ENCODE results near the gene OR1L6. TPM values are rescaled to one million over a fixed set of nuclear protein-coding genes. Genes with fewer than 3 reads are reported as not detected.

Gene OR1L6, protein sequence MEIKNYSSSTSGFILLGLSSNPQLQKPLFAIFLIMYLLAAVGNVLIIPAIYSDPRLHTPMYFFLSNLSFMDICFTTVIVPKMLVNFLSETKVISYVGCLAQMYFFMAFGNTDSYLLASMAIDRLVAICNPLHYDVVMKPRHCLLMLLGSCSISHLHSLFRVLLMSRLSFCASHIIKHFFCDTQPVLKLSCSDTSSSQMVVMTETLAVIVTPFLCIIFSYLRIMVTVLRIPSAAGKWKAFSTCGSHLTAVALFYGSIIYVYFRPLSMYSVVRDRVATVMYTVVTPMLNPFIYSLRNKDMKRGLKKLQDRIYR
- not detected for polyA plus RNA-seq (2013, experiment 1 of 4)
- polyA plus RNA-seq (2013, experiment 2 of 4), result not detected
- polyA plus RNA-seq (2013, experiment 3 of 4), result not detected
- not detected for polyA plus RNA-seq (2013, experiment 4 of 4)

- Histone ChIP-seq H3K36me3 (ENCODE audit: control insufficient read depth, insufficient read depth, low read length) (no peaks in the 10 kb centered on the region), H3K27me3 (ENCODE audit: control insufficient read depth, insufficient read depth, low read length, poor library complexity, severe bottlenecking) (no peaks in the 10 kb centered on the region), H3K27ac (ENCODE audit: insufficient read depth, low read depth, low read length, poor library complexity, severe bottlenecking) (no peak within 1 kb of the TSS), H3K4me3 (ENCODE audit: insufficient read depth, low read depth, low read length) (no peak within 1 kb of the TSS), H3K9me3 (ENCODE audit: control insufficient read depth, low read length) (no peaks in the 10 kb centered on the region), H3K4me1 (ENCODE audit: control insufficient read depth, insufficient read depth, low read length) (no peaks in the 10 kb centered on the region)
- WGBS, 2 experiments, result 79 to 80% methylated on average over 6 of the region's 6 CpGs
Measured at GRCh38 chr9:122742003-122742402, at the start of gene OR1L6. TSS of gene OR1L6 (plus strand) at chr9:122742303. CDS start at chr9:122749848, 7,545 bp downstream.

- Histone ChIP-seq H3K4me3 (ENCODE audit: insufficient read depth, low read depth, low read length) (no peak overlapping the region), H3K27ac (ENCODE audit: insufficient read depth, low read depth, low read length, poor library complexity, severe bottlenecking) (no peak overlapping the region), H3K27me3 (ENCODE audit: control insufficient read depth, insufficient read depth, low read length, poor library complexity, severe bottlenecking) (no peaks in the 10 kb centered on the region), H3K4me1 (ENCODE audit: control insufficient read depth, insufficient read depth, low read length) (no peaks in the 10 kb centered on the region), H3K9me3 (ENCODE audit: control insufficient read depth, low read length) (peaks cover 3% of the 10 kb centered on the region), H3K36me3 (ENCODE audit: control insufficient read depth, insufficient read depth, low read length) (no peaks in the 10 kb centered on the region)
- WGBS, 2 experiments, result 86 to 89% methylated on average over 1 of the region's 1 CpG
Measured at GRCh38 chr9:122695696-122696095, 46.4 kb upstream of the OR1L6 start.

GRCh38 chr9:122718038-122718437 lies 24.1 kb upstream of the OR1L6 start:
- WGBS, 2 experiments, result 74 to 76% methylated on average over 6 to 7 of the region's 7 CpGs

DNA sequence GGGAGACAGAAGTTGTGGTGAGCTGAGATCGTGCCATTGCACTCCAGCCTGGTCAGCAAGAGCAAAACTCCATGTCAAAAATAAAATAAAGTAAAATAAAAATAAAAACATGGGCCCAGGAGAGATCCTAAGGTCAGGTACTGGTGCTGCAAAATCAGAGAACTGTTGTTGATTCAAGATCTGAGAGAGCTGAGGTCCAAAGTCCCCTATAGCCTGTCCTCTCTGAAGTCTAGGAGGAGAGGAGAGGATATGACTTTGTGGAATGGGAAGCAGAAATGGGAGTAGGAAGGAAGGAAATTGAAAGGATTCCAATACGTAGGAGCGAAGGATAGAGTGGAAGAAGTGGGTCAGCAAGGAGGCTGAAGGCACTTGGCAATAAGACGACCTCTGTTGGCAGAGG lies 22.9 kb upstream of the OR1L6 start:
- Histone ChIP-seq H3K36me3 (ENCODE audit: control insufficient read depth, insufficient read depth, low read length) (no peaks in the 10 kb centered on the region), H3K4me1 (ENCODE audit: control insufficient read depth, insufficient read depth, low read length) (no peaks in the 10 kb centered on the region), H3K9me3 (ENCODE audit: control insufficient read depth, low read length) (peaks cover 5% of the 10 kb centered on the region), H3K4me3 (ENCODE audit: insufficient read depth, low read depth, low read length) (no peak overlapping the region), H3K27ac (ENCODE audit: insufficient read depth, low read depth, low read length, poor library complexity, severe bottlenecking) (no peak overlapping the region), H3K27me3 (ENCODE audit: control insufficient read depth, insufficient read depth, low read length, poor library complexity, severe bottlenecking) (no peaks in the 10 kb centered on the region)
- WGBS, 2 experiments, result 72 to 75% methylated on average over 3 to 4 of the region's 4 CpGs

More at GRCh38 chr9:122718038-122718437, 24.1 kb upstream of the OR1L6 start:
- Histone ChIP-seq H3K9me3 (ENCODE audit: control insufficient read depth, low read length) (no peaks in the 10 kb centered on the region), H3K27ac (ENCODE audit: insufficient read depth, low read depth, low read length, poor library complexity, severe bottlenecking) (no peak overlapping the region), H3K27me3 (ENCODE audit: control insufficient read depth, insufficient read depth, low read length, poor library complexity, severe bottlenecking) (no peaks in the 10 kb centered on the region), H3K36me3 (ENCODE audit: control insufficient read depth, insufficient read depth, low read length) (no peaks in the 10 kb centered on the region), H3K4me3 (ENCODE audit: insufficient read depth, low read depth, low read length) (no peak overlapping the region), H3K4me1 (ENCODE audit: control insufficient read depth, insufficient read depth, low read length) (no peaks in the 10 kb centered on the region)

DNA sequence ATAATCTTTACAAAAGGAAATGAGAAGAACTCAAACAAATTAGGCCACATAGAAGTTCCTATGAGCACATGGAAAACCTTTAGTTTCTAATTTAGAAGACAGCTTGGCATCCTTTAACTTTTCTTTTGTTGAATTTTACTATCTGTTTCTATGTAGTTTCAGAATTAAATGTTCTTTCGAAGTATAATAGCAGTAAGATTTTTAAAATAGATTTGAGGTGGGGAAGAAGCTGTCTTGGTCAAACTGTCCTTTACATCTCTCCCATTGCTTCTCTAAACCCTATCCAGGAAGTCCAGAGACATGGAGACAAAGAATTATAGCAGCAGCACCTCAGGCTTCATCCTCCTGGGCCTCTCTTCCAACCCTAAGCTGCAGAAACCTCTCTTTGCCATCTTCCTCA lies 18.4 kb upstream of the OR1L6 start, which contains the start of gene OR1L4:
TSS of gene OR1L4 (plus strand) at position 301 of the 400 bp plus-strand sequence. CDS start at position 301, 0 bp downstream.
- Histone ChIP-seq H3K27ac (ENCODE audit: insufficient read depth, low read depth, low read length, poor library complexity, severe bottlenecking) (no peak within 1 kb of the TSS), H3K36me3 (ENCODE audit: control insufficient read depth, insufficient read depth, low read length) (no peaks in the 10 kb centered on the region), H3K4me3 (ENCODE audit: insufficient read depth, low read depth, low read length) (no peak within 1 kb of the TSS), H3K9me3 (ENCODE audit: control insufficient read depth, low read length) (peaks cover 6% of the 10 kb centered on the region), H3K27me3 (ENCODE audit: control insufficient read depth, insufficient read depth, low read length, poor library complexity, severe bottlenecking) (no peaks in the 10 kb centered on the region), H3K4me1 (ENCODE audit: control insufficient read depth, insufficient read depth, low read length) (no peaks in the 10 kb centered on the region)
- 73% methylated on average over 1 of the region's 1 CpG; no CpG with 5 or more reads in 1 of the 2 experiments for WGBS, 2 experiments

GRCh38 chr9:122754825-122755224 lies 12.7 kb downstream of the OR1L6 start:
- Histone ChIP-seq H3K36me3 (ENCODE audit: control insufficient read depth, insufficient read depth, low read length) (no peaks in the 10 kb centered on the region), H3K9me3 (ENCODE audit: control insufficient read depth, low read length) (peaks cover 3% of the 10 kb centered on the region), H3K4me3 (ENCODE audit: insufficient read depth, low read depth, low read length) (no peak overlapping the region), H3K27ac (ENCODE audit: insufficient read depth, low read depth, low read length, poor library complexity, severe bottlenecking) (no peak overlapping the region), H3K4me1 (ENCODE audit: control insufficient read depth, insufficient read depth, low read length) (no peaks in the 10 kb centered on the region), H3K27me3 (ENCODE audit: control insufficient read depth, insufficient read depth, low read length, poor library complexity, severe bottlenecking) (no peaks in the 10 kb centered on the region)
- 0 to 36% methylated on average over 1 to 2 of the region's 2 CpGs for WGBS, 2 experiments

DNA sequence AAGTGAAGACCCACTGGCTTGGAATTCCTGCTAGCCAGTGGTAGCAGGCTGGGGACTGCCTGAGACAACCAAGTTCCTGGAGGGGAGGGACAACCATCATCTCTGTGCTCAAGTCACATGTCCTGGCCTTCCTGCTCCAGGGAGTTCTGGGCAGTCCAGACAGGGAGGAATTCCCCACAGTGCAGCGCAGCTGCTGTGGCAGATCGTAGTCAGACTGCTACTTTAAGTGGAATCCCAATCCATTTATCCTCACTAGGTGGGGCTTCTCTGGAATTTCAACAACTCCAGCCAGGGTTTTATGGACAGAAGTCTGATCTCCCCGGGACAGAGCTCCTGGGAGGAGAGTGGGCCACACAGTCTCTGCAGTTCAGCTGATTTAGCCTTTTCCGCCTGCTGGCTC lies 25.7 kb downstream of the OR1L6 start:
- no peak overlapping the region for H3K4me3 ChIP-seq (ENCODE audit: insufficient read depth, low read depth, low read length)
- WGBS, 2 experiments, result 84 to 85% methylated on average over 4 of the region's 4 CpGs
- H3K4me1 ChIP-seq (ENCODE audit: control insufficient read depth, insufficient read depth, low read length), result no peaks in the 10 kb centered on the region
- H3K27me3 ChIP-seq (ENCODE audit: control insufficient read depth, insufficient read depth, low read length, poor library complexity, severe bottlenecking), result no peaks in the 10 kb centered on the region
- H3K27ac ChIP-seq (ENCODE audit: insufficient read depth, low read depth, low read length, poor library complexity, severe bottlenecking), result no peak overlapping the region
- no peaks in the 10 kb centered on the region for H3K36me3 ChIP-seq (ENCODE audit: control insufficient read depth, insufficient read depth, low read length)
- peaks cover 4% of the 10 kb centered on the region for H3K9me3 ChIP-seq (ENCODE audit: control insufficient read depth, low read length)

DNA sequence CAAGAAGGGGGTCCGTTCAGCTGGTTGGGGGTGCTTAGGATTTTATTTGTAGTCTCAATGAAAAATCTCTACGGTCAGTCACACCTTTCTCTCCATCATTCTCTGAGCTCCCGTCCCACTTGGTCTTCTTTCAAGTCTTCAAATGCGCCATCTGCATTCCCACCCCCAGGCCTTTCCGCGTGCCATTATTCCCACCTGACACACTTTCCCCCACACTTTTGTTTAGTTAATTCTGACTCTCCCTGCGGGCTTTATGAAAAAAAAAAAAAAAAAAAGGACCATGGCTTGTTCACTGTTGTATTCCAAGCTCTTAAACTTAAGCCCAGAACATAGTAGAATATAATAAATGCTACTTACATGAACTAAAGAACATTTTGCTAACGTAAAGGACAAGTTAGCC lies 34.9 kb downstream of the OR1L6 start:
- H3K27me3 ChIP-seq (ENCODE audit: control insufficient read depth, insufficient read depth, low read length, poor library complexity, severe bottlenecking), result no peaks in the 10 kb centered on the region
- H3K27ac ChIP-seq (ENCODE audit: insufficient read depth, low read depth, low read length, poor library complexity, severe bottlenecking), result no peak overlapping the region
- WGBS, 2 experiments, result 79 to 84% methylated on average over 8 of the region's 8 CpGs
- H3K4me3 ChIP-seq (ENCODE audit: insufficient read depth, low read depth, low read length), result no peak overlapping the region
- no peaks in the 10 kb centered on the region for H3K4me1 ChIP-seq (ENCODE audit: control insufficient read depth, insufficient read depth, low read length)
- H3K36me3 ChIP-seq (ENCODE audit: control insufficient read depth, insufficient read depth, low read length), result no peaks in the 10 kb centered on the region
- H3K9me3 ChIP-seq (ENCODE audit: control insufficient read depth, low read length), result no peaks in the 10 kb centered on the region

DNA sequence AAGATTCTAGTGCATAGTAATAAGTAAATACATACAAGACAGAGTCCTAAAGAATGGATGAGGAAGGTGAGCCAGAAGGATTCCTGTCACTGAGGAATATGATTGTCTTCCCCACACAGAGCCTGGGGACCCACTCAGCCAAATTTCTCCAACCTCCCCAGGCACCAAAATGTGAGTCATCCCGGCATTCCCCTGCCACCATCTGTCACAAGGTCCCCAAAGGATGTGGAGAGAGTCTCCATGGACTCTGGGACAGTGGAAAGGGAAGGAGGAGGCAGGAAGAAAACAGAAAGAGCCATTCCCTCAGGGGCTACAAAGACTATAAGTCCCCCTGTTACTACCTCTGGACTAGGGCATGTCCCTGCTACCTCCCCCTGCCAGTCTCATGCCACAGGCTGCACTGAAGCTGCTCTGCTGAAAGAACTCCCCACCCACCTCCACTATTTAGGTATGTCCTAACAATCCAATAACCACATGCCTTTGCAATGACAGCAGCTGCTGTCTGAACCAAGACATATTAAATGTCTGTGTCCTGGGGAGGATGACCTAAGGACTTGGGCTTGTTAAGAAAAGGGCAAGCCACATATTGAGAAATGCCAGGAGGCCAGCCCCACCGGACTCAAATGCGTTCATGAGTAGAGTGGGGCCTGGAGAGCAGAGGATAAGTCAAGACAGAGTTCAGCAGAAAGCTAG lies 36.0 kb downstream of the OR1L6 start:
- Histone ChIP-seq H3K4me3 (ENCODE audit: insufficient read depth, low read depth, low read length) (no peak overlapping the region), H3K4me1 (ENCODE audit: control insufficient read depth, insufficient read depth, low read length) (no peaks in the 10 kb centered on the region), H3K27me3 (ENCODE audit: control insufficient read depth, insufficient read depth, low read length, poor library complexity, severe bottlenecking) (no peaks in the 10 kb centered on the region), H3K9me3 (ENCODE audit: control insufficient read depth, low read length) (no peaks in the 10 kb centered on the region), H3K36me3 (ENCODE audit: control insufficient read depth, insufficient read depth, low read length) (no peaks in the 10 kb centered on the region), H3K27ac (ENCODE audit: insufficient read depth, low read depth, low read length, poor library complexity, severe bottlenecking) (no peak overlapping the region)
- 79 to 85% methylated on average over 3 of the region's 3 CpGs for WGBS, 2 experiments

DNA sequence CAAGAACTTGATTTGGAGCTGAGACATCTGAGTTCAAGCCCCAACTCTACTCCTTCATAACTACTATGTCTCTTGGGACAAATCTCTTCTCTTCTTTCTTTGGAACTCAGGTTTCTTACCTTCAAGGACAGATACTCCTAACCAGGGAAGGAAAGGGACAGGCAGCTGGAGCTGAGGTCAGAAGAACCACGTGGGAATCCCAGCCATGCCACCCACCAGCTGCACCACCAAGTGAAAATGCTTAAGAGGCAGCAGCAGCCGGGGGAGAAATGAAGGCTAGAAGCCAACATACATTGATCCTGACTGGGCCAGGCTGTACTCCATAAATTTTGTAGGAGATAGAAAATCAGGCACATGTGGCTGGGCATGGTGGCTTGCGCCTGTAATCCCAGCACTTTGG lies 37.1 kb downstream of the OR1L6 start:
- H3K27ac ChIP-seq (ENCODE audit: insufficient read depth, low read depth, low read length, poor library complexity, severe bottlenecking), result no peak overlapping the region
- no peaks in the 10 kb centered on the region for H3K4me1 ChIP-seq (ENCODE audit: control insufficient read depth, insufficient read depth, low read length)
- no peaks in the 10 kb centered on the region for H3K27me3 ChIP-seq (ENCODE audit: control insufficient read depth, insufficient read depth, low read length, poor library complexity, severe bottlenecking)
- no peaks in the 10 kb centered on the region for H3K9me3 ChIP-seq (ENCODE audit: control insufficient read depth, low read length)
- 75 to 86% methylated on average over 3 of the region's 3 CpGs for WGBS, 2 experiments
- H3K36me3 ChIP-seq (ENCODE audit: control insufficient read depth, insufficient read depth, low read length), result no peaks in the 10 kb centered on the region
- no peak overlapping the region for H3K4me3 ChIP-seq (ENCODE audit: insufficient read depth, low read depth, low read length)
